ENCODE results near the gene EXOC4. TPM values are rescaled to one million over a fixed set of nuclear protein-coding genes. Genes with fewer than 3 reads are reported as not detected.

The EXOC4 gene
- total RNA-seq, 1 donor from 2014 or later: 51.6 TPM

DNA sequence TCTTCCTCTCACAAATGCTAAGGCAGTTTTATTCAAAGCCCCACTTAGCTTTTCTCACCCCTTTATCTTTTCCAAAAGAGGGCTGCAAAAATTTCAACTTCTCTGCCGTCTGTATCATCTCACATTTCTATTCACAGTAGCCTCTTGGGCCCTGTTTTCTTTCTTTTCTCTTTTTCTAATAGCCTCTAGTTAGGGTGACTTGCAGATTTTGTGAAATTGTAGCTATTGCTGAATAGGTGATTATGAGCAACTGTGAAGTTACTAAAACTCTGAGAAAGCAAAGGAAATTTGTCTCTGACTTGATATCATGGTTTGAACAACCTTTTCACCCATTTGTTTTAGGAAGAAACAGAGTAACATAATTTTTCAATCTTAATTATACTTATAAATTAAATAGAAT is 29.2 kb downstream of the EXOC4 start:
- H3K36me3 ChIP-seq (ENCODE audit: control insufficient read depth, insufficient read depth, low read length): no peaks in the 10 kb centered on the region
- TF ChIP-seq, protein P1, sequence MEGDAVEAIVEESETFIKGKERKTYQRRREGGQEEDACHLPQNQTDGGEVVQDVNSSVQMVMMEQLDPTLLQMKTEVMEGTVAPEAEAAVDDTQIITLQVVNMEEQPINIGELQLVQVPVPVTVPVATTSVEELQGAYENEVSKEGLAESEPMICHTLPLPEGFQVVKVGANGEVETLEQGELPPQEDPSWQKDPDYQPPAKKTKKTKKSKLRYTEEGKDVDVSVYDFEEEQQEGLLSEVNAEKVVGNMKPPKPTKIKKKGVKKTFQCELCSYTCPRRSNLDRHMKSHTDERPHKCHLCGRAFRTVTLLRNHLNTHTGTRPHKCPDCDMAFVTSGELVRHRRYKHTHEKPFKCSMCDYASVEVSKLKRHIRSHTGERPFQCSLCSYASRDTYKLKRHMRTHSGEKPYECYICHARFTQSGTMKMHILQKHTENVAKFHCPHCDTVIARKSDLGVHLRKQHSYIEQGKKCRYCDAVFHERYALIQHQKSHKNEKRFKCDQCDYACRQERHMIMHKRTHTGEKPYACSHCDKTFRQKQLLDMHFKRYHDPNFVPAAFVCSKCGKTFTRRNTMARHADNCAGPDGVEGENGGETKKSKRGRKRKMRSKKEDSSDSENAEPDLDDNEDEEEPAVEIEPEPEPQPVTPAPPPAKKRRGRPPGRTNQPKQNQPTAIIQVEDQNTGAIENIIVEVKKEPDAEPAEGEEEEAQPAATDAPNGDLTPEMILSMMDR (IDR thresholded peaks at IDR 0.05; ENCODE audit: insufficient read depth, low read length, poor library complexity, severe bottlenecking): no peak
- no peak overlapping the region for H3K4me3 ChIP-seq (ENCODE audit: low read depth, low read length)
- no peaks in the 10 kb centered on the region for H3K27me3 ChIP-seq (ENCODE audit: control insufficient read depth, insufficient read depth, low read length)
- DNase-seq (ENCODE audit: low read depth): no peak

GRCh38 chr7:133284092-133284491 is 31.2 kb downstream of the EXOC4 start:
- TF ChIP-seq, protein P1 (IDR thresholded peaks at IDR 0.05; ENCODE audit: insufficient read depth, low read length, poor library complexity, severe bottlenecking): no peak
- Histone ChIP-seq H3K36me3 (ENCODE audit: control insufficient read depth, insufficient read depth, low read length) (no peaks in the 10 kb centered on the region), H3K27me3 (ENCODE audit: control insufficient read depth, insufficient read depth, low read length) (no peaks in the 10 kb centered on the region), H3K4me3 (ENCODE audit: low read depth, low read length) (no peak overlapping the region)
- no peak for DNase-seq (ENCODE audit: low read depth)

DNA sequence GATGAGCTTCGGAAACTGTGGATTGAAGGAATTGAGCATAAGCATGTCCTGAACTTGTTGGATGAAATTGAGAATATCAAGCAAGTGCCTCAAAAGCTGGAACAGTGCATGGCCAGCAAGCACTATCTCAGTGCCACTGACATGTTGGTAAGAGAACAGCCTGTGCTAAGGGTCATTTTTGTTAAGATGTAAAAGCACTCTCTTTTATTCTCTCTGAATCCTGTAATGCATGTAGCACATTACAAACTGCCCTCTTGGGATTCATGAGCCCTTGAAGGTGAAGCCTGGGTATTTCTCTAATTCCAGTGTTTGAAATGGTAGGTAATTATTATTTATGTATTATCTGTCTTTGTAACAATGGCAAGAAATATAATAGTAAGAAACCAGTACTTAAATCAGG is 36.1 kb downstream of the EXOC4 start:
- no peak for DNase-seq (ENCODE audit: low read depth)
- H3K4me3 ChIP-seq (ENCODE audit: low read depth, low read length): no peak overlapping the region
- TF ChIP-seq, protein P1 (IDR thresholded peaks at IDR 0.05; ENCODE audit: insufficient read depth, low read length, poor library complexity, severe bottlenecking): no peak
- no peaks in the 10 kb centered on the region for H3K27me3 ChIP-seq (ENCODE audit: control insufficient read depth, insufficient read depth, low read length)
- no peaks in the 10 kb centered on the region for H3K36me3 ChIP-seq (ENCODE audit: control insufficient read depth, insufficient read depth, low read length)

DNA sequence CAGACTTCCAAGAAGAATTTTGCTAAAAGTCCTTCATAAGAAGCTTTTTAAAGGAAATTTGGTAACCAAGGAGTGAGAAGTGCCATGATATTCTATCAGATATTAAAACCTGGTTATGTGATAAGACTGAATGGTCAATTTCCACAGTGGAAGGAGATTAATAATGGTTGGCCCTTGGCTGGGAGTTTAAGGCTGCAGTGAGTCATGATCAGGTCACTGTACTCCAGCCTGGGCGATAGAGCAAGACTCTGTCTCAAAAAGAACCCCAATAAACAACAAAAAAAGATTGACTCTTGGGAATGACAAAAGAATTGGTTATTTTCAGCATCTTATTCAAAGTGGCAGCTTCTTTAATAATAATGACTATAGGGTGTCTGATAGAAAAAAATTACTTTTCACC is 37.2 kb downstream of the EXOC4 start:
- Histone ChIP-seq H3K27me3 (ENCODE audit: control insufficient read depth, insufficient read depth, low read length) (no peaks in the 10 kb centered on the region), H3K4me3 (ENCODE audit: low read depth, low read length) (no peak overlapping the region), H3K36me3 (ENCODE audit: control insufficient read depth, insufficient read depth, low read length) (no peaks in the 10 kb centered on the region)
- DNase-seq (ENCODE audit: low read depth): no peak
- TF ChIP-seq, protein P1 (IDR thresholded peaks at IDR 0.05; ENCODE audit: insufficient read depth, low read length, poor library complexity, severe bottlenecking): no peak

GRCh38 chr7:133290676-133291333 is 37.9 kb downstream of the EXOC4 start:
- DNase-seq (ENCODE audit: low read depth): no peak
- Histone ChIP-seq H3K4me3 (ENCODE audit: low read depth, low read length) (no peak overlapping the region), H3K27me3 (ENCODE audit: control insufficient read depth, insufficient read depth, low read length) (no peaks in the 10 kb centered on the region), H3K36me3 (ENCODE audit: control insufficient read depth, insufficient read depth, low read length) (no peaks in the 10 kb centered on the region)
- TF ChIP-seq, protein P1 (IDR thresholded peaks at IDR 0.05; ENCODE audit: insufficient read depth, low read length, poor library complexity, severe bottlenecking): no peak

GRCh38 chr7:133292631-133293030 is 39.8 kb downstream of the EXOC4 start:
- Histone ChIP-seq H3K4me3 (ENCODE audit: low read depth, low read length) (no peak overlapping the region), H3K36me3 (ENCODE audit: control insufficient read depth, insufficient read depth, low read length) (no peaks in the 10 kb centered on the region), H3K27me3 (ENCODE audit: control insufficient read depth, insufficient read depth, low read length) (no peaks in the 10 kb centered on the region)
- no peak for DNase-seq (ENCODE audit: low read depth)
- TF ChIP-seq, protein P1 (IDR thresholded peaks at IDR 0.05; ENCODE audit: insufficient read depth, low read length, poor library complexity, severe bottlenecking): no peak
